Embryonic facial prominence (tissue), 1 donor: ENCODE results near the gene INO80.

Experiments
- DNase-seq: peaks from one replicate; pipeline ENCODE4 v3.0.0-alpha.2; 2016; ENCODE audit errors: extremely low spot score

The INO80 gene

GRCh38 chr15:41043276-41043951 lies 72.7 kb downstream of the INO80 start:
- no peak for DNase-seq

DNA sequence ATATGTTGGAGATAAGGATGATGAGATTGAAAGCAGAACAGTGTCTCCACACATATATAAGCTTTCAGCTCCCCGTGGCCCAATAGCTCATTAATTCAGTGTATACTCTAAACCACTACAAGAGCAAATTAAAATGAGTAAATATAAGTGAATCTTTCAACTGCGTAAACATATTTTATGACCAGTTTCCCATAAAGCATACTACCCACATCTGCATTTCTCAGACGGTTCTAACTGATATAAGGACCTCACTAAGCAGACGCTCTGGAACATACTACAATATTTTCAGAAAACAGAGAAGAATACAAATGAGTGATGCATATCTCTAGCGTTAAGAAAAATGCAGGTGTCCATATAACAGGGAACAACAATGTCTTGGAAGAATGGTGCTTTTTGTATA lies 73.2 kb downstream of the INO80 start:
- DNase-seq, result no peak

GRCh38 chr15:41039121-41039520 lies 77.0 kb downstream of the INO80 start:
- no peak for DNase-seq

GRCh38 chr15:41032079-41032328 lies 84.1 kb downstream of the INO80 start:
- no peak for DNase-seq

GRCh38 chr15:41031232-41032078 lies 84.6 kb downstream of the INO80 start:
- no peak for DNase-seq

DNA sequence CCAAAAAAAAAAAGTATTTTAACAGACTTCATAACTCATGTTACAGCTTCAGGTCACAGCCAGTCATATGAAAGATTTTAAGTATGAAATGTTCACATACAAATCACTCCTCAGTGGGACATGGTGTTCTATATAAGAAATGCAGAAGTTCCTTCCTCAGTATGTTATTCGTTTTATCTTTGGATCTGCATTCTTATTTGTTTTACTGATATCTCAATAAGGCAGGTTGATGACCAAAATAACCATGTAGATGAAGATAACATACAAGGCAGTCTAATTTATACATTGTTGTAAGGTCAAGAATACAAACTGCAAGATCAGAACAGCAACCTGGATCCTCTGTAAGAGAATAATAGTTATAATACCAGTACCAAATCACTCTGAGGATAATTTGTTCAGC lies 87.2 kb downstream of the INO80 start:
- no peak for DNase-seq

GRCh38 chr15:41025393-41025792 lies 90.7 kb downstream of the INO80 start:
- no peak for DNase-seq

- DNase-seq, result no peak
These were observed 91.2 kb downstream of the INO80 start for GRCh38 chr15:41024885-41025284.

DNA sequence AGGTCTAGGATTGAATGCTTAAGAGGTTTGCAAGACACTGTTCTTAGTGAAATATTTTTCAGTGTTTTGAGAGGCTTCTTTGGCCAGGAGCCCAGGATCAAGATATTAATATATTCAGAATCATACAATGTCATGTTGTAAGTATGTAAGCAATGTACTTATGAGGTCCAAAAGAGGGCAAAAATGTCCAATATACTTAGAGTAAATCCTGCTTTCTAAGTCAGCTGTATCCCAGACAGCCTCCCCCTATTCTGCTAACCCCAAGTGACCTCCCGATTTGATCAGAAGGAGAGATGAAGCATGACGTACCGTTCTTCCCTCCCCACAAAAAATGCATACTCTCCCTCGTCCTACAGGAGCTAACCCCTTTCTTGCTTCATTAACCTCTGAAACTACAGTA lies 91.9 kb downstream of the INO80 start:
- peak; percentile 57 for DNase-seq

DNA sequence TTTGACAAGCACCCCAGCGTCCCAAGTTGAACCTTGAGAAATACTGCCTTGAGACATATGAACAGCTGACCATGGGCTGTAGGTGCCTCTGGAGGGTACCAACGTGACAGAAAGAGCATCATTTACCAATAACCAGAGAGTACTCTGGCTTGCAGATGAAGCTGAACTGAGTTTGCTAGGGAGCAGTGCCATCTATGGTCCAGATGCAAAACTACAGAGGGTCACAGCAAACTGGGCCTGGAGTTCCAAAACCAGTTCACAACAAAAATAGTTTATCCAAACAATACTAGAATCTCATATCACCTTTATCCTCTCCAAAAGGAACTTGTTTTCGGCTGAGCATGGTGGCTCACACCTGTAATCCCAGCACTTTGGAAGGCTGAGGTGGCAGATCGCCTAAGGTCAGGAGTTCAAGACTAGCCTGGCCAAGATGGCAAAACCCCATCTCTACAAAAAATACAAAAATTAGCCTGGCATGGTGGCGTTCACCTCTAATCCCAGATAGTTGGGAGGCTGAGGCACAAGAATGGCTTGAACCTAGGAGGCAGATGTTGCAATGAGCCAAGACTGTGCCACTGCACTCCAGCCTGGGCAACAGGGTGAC lies 93.5 kb downstream of the INO80 start:
- no peak for DNase-seq

- DNase-seq, result no peak
These were observed 95.3 kb downstream of the INO80 start for GRCh38 chr15:41020829-41021228.

DNA sequence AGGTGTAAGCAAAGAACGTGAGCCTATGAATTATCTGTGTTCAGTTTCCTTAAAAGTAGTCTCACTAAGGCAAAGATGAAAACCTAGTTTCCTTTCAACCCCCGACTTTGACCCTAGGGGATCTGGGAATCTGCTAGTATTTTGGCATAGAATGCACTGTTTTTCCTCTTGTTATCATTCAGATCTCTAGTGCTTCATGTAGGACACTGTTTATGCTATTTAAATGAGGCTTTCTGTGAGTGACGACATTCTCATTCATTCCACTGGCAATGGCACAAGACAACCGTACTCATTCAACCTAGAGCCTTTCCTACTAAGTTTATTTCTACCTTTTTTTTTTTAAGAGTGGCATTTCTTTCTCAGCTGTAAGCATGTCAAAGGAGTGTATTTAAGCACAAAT lies 95.8 kb downstream of the INO80 start:
- DNase-seq, result no peak

DNA sequence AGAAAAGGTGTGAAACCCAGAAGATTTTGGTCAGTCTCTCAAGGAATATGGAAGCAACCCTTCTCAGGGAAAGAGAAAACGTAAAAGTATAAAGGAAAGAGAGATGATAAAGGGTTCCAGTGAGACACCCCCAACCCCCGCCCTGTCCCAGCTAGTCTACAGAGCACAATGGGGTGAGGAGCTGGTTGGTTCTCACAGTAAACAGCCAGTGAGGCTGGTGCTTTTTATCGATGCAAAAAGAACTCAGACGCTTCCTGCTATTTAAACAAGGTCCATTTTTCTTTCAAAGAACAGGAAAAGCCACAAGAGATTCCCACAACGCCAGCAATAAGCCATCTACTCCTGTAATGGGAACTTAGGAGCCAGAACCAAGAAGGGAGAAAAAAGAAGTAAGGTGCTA lies 96.9 kb downstream of the INO80 start:
- DNase-seq, result no peak

GRCh38 chr15:41018534-41018933 lies 97.5 kb downstream of the INO80 start:
- no peak for DNase-seq

DNA sequence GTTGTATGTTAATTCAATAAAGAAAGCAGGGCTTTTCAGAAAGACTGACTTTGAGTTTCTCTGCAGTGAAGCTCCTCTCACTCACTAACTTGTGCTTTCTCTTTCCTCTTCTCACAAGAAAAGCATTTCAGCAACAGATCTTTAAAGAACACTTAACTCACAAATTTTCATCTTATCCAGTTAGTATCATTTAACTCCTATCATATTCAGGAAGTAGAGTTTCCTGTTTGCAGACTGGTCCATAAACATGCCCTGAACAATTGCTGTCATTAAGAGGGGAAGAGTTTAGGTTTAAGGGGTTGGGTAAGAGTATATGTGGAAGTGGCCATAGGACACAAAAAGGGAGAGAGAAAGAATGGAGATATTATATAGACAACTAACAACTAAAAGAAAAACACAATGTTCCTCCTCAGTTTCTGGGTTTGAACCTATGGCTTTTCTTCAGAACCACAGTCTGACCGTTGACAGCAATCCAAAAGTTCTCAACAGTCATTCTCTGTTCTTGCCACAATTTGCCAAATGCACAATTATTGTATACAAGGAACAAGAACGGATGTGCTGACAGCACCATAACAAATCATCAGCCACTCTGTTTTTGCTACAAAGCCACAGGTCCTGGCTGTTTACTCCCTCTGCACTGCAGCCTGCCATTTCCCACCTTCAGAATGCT lies 98.9 kb downstream of the INO80 start:
- no peak for DNase-seq

DNA sequence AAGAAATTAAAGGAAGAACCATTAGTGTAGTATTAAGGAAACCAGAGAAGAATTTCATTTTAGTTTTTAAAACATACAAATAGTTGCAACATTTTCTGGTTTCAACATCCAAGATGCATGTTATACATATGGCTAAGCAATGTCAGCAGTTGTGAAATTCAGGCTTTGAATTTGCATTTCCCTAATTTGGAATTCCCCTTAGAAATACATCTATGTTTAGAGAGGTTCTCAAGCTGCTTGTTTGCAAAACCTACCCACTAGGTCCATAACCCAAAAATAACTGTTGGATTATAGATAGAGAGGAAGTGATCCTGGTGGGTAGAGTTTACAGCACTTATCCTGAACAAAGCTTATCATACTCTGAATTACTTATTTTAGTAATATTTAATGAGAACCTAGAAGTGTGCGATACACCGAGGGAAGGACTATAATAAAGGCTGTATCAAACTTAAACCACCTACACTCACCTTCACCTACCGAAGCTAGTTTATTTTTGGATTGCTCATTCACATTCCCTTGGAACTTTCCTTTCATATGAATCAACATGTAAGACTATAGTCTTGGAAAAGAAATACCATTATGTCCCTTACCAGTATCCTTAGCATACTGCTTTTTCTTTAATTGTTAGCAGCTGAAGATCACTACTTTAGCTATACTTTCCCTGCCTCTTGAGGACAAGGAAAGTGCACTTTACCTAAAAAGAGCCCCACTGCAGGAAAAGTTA lies 102.2 kb downstream of the INO80 start:
- DNase-seq, result no peak

- DNase-seq, result no peak
These were observed 104.8 kb downstream of the INO80 start for GRCh38 chr15:41011055-41011815.

- DNase-seq, result no peak
These were observed 105.7 kb downstream of the INO80 start for GRCh38 chr15:41010345-41010744.

- DNase-seq, result no peak
These were observed 109.6 kb downstream of the INO80 start for GRCh38 chr15:41006479-41006878.

GRCh38 chr15:41004490-41004889 lies 111.6 kb downstream of the INO80 start:
- no peak for DNase-seq

DNA sequence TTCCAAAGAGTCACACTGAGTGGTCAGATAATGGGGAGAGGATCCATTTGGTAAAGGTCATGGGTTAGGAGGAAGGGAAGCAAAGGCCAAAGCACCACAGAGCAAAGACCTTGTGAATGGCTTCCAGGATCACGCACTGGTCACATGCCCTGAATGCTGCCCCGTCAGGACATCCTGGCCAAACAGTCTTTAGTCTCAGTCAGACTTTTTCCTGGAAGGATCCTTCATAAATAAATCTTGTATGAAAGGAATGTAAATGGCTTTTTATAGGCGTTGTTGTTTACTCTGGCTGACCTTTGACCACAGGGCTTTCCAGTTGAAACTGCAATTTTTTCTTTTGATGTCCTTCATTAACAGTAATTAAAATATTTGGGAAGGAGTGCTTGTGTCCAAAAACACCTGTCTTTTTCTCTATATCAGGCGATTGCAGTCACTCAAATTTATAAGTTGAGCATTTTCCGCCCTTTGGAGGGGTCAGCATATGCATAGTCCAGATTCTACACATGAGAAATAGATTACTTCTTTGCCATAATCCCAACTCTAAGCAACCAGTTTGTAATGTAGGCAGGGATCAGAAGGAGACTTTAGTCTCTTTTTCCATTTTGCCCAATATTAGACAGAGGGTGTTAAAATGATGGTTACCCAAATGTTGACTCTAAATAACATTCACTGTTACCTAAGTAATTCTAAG lies 114.4 kb downstream of the INO80 start:
- no peak for DNase-seq
